ENCODE data around the gene NAT9. TPM values are rescaled to one million over a fixed set of nuclear protein-coding genes. Genes with fewer than 3 reads are reported as not detected.
A peak's percentile ranks its signal among the peaks of the same experiment; 100 is the strongest.

The NAT9 gene
- total RNA-seq, 1 donor from 2014 or later = 66.9 TPM

DNA sequence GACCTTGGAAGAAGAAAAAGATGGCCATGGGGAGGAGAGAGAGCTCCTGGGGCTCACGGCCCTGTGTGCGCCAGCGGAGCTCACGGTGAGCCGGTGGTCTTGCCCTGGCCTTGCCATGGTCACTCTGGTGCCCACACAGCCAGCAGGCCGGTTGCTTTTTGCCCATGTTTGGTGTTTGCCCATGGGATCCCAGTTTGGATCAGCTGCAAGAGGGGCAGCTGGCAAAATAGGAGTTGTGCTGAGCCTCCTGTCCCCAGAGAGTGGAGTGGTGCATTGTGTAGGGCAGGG, 26.2 kb downstream of the NAT9 start:
- Mint-ChIP-seq H3K4me1 (peaks cover 50% of the 10 kb centered on the region), H3K36me3 (ENCODE audit: low read depth) (no peaks in the 10 kb centered on the region), H3K27ac (ENCODE audit: unreplicated experiment) (peak overlapping the region; percentile 81), H3K27me3 (ENCODE audit: low read depth) (no peaks in the 10 kb centered on the region), H3K9me3 (no peaks in the 10 kb centered on the region), H3K4me3 (peak overlapping the region; percentile 98)
- TF ChIP-seq, protein P1, sequence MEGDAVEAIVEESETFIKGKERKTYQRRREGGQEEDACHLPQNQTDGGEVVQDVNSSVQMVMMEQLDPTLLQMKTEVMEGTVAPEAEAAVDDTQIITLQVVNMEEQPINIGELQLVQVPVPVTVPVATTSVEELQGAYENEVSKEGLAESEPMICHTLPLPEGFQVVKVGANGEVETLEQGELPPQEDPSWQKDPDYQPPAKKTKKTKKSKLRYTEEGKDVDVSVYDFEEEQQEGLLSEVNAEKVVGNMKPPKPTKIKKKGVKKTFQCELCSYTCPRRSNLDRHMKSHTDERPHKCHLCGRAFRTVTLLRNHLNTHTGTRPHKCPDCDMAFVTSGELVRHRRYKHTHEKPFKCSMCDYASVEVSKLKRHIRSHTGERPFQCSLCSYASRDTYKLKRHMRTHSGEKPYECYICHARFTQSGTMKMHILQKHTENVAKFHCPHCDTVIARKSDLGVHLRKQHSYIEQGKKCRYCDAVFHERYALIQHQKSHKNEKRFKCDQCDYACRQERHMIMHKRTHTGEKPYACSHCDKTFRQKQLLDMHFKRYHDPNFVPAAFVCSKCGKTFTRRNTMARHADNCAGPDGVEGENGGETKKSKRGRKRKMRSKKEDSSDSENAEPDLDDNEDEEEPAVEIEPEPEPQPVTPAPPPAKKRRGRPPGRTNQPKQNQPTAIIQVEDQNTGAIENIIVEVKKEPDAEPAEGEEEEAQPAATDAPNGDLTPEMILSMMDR (conservative IDR thresholded peaks at IDR 0.05) = no peak
- no peak for DNase-seq (ENCODE audit: low read depth, low spot score)

DNA sequence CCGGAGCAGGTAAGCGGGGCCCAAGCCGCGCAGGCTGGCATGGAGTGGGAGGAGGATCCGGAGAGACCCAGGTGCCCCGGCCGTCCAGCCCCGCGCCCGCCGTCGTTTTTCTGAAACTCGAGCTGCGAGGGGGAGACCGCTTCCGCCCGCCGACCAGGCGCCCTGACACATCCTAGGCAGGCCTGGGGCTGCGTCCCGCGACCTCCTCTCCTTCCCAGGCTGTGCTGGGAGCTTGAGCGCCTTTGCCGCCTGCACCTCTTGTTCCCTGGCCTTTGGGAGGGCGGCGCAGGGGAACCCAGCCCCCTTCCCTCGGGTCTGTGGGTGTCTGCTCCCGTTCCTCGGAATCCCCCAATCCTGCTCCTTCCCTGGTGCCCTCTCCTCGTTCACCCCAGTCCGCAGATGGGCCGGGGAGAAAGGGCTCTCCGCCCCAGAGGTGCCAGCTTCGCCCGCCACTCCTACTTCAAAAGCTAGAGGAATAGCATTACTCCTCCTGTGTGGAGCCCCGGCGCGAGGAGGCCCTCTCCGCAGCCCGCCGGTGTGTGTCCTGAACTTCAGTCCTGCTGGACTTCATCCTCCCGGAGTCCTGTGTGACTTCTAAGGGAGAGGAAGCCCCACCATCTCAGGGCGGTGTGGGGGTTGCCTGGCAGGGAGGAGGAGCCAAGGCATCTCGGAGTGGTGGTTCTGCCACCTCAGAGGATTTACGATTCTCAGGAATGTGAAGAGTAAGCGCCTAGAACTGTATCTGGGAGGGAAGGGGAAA, 26.7 kb downstream of the NAT9 start:
- no peaks in the 10 kb centered on the region for H3K27me3 Mint-ChIP-seq (ENCODE audit: low read depth)
- no peak for DNase-seq (ENCODE audit: low read depth, low spot score)
- H3K9me3 Mint-ChIP-seq = no peaks in the 10 kb centered on the region
- peak overlapping the region; percentile 98 for H3K4me3 Mint-ChIP-seq
- TF ChIP-seq, protein P1 (conservative IDR thresholded peaks at IDR 0.05) = no peak
- H3K27ac Mint-ChIP-seq (ENCODE audit: unreplicated experiment) = peak overlapping the region; percentile 81
- H3K4me1 Mint-ChIP-seq = peaks cover 54% of the 10 kb centered on the region
- H3K36me3 Mint-ChIP-seq (ENCODE audit: low read depth) = no peaks in the 10 kb centered on the region

DNA sequence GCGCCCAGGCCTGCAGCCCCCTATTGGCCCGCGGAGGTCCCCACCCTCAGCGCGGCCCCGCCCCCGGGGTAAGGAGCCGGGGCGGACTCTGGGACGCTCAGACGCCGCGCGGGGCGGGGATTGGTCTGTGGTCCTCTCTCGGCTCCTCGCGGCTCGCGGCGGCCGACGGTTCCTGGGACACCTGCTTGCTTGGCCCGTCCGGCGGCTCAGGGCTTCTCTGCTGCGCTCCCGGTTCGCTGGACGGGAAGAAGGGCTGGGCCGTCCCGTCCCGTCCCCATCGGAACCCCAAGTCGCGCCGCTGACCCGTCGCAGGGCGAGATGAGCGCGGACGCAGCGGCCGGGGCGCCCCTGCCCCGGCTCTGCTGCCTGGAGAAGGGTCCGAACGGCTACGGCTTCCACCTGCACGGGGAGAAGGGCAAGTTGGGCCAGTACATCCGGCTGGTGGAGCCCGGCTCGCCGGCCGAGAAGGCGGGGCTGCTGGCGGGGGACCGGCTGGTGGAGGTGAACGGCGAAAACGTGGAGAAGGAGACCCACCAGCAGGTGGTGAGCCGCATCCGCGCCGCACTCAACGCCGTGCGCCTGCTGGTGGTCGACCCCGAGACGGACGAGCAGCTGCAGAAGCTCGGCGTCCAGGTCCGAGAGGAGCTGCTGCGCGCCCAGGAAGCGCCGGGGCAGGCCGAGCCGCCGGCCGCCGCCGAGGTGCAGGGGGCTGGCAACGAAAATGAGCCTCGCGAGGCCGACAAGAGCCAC, 27.4 kb downstream of the NAT9 start, which contains the start of gene NHERF1:
Gene NHERF1, plus strand, starts transcription at position 100 of the 750 bp plus-strand sequence. Its CDS starts 219 bp downstream, at position 319.
- peak; percentile 91 for DNase-seq (ENCODE audit: low read depth, low spot score)
- H3K36me3 Mint-ChIP-seq (ENCODE audit: low read depth) = no peaks in the 10 kb centered on the region
- H3K9me3 Mint-ChIP-seq = no peaks in the 10 kb centered on the region
- peak within 1 kb of the TSS; percentile 81 for H3K27ac Mint-ChIP-seq (ENCODE audit: unreplicated experiment)
- no peaks in the 10 kb centered on the region for H3K27me3 Mint-ChIP-seq (ENCODE audit: low read depth)
- peak within 1 kb of the TSS; percentile 98 for H3K4me3 Mint-ChIP-seq
- TF ChIP-seq, protein P1 (conservative IDR thresholded peaks at IDR 0.05) = peak; percentile 56
- H3K4me1 Mint-ChIP-seq = peaks cover 59% of the 10 kb centered on the region

DNA sequence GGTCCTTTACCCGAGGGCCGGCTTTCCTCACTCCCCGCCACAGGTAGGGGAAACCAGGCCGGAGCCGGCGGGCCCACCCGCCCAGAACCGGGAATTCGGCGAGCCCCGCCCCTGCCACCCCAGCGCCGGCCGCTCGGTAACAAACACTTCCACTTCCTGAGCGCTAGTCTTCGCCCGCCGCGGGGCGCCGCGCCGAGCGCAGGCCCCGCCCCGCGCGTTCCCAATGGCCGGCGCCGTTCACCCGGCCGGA, 27.9 kb downstream of the NAT9 start:
- H3K9me3 Mint-ChIP-seq = no peaks in the 10 kb centered on the region
- peaks cover 3% of the 10 kb centered on the region for H3K27me3 Mint-ChIP-seq (ENCODE audit: low read depth)
- peak overlapping the region; percentile 86 for H3K4me3 Mint-ChIP-seq
- no peaks in the 10 kb centered on the region for H3K36me3 Mint-ChIP-seq (ENCODE audit: low read depth)
- TF ChIP-seq, protein P1 (conservative IDR thresholded peaks at IDR 0.05) = no peak
- DNase-seq (ENCODE audit: low read depth, low spot score) = no peak
- H3K4me1 Mint-ChIP-seq = peaks cover 60% of the 10 kb centered on the region
- no peak overlapping the region for H3K27ac Mint-ChIP-seq (ENCODE audit: unreplicated experiment)

DNA sequence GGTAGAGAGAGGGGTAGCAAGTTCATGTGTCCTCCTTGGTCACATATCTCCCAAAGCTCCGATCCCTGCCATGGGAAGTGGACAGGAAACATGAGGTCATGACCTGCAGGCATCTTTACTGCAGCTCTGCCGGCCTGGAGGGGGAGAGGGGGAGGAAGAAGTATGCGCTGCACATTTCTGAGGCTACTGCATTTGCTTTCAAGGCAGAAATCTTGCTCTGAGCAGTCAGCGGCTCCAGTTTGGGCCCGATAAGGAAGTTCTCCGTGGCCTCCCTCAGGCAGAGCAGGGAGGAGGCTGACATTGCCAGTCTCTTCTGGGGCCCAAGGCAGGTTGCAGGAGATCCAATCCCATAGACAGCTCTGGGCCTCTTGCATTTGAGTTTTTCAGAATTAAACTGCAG, 29.2 kb downstream of the NAT9 start:
- peak overlapping the region; percentile 86 for H3K4me3 Mint-ChIP-seq
- H3K27me3 Mint-ChIP-seq (ENCODE audit: low read depth) = peaks cover 7% of the 10 kb centered on the region
- peaks cover 56% of the 10 kb centered on the region for H3K4me1 Mint-ChIP-seq
- peak overlapping the region; percentile 95 for H3K27ac Mint-ChIP-seq (ENCODE audit: unreplicated experiment)
- no peaks in the 10 kb centered on the region for H3K9me3 Mint-ChIP-seq
- H3K36me3 Mint-ChIP-seq (ENCODE audit: low read depth) = no peaks in the 10 kb centered on the region
- TF ChIP-seq, protein P1 (conservative IDR thresholded peaks at IDR 0.05) = no peak
- no peak for DNase-seq (ENCODE audit: low read depth, low spot score)
